GM19043 (cell line): ENCODE measurements around the gene KY.

Source experiments
- ATAC-seq: cut with Tn5 transposase; IDR thresholded peaks from one replicate; pipeline ENCODE4 v1.9.1; 2021; ENCODE audit warnings: low read depth; ENCODE audit not compliant: unreplicated experiment

KY gene, protein sequence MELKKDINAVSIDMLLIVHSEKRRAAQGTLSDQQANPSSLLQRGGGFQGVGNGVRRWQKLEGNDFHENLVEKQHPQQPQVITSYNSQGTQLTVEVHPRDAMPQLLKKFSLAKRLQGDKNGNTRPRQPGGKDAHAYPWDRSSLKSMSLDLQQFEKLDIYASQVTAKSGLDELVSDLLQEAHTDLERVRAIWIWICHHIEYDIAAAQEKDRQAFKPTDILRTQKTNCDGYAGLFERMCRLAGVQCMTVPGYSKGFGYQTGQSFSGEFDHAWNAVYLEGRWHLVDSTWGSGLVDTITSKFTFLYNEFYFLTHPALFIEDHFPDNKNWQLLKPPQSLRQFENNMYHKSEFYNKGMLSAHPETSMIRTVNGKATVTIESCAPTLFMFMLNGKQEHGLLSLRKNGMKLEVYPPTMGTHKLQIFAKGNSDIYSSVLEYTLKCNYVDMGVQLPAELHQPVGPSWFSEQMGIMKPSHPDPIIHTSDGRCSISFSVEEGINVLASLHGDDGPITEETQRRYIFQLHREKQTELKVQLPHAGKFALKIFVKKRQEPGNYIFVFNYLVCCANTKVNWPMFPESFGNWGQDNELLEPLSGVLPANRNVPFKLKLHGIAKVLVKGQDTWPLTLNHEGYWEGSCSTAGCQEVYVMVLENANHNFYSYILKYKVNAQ

DNA sequence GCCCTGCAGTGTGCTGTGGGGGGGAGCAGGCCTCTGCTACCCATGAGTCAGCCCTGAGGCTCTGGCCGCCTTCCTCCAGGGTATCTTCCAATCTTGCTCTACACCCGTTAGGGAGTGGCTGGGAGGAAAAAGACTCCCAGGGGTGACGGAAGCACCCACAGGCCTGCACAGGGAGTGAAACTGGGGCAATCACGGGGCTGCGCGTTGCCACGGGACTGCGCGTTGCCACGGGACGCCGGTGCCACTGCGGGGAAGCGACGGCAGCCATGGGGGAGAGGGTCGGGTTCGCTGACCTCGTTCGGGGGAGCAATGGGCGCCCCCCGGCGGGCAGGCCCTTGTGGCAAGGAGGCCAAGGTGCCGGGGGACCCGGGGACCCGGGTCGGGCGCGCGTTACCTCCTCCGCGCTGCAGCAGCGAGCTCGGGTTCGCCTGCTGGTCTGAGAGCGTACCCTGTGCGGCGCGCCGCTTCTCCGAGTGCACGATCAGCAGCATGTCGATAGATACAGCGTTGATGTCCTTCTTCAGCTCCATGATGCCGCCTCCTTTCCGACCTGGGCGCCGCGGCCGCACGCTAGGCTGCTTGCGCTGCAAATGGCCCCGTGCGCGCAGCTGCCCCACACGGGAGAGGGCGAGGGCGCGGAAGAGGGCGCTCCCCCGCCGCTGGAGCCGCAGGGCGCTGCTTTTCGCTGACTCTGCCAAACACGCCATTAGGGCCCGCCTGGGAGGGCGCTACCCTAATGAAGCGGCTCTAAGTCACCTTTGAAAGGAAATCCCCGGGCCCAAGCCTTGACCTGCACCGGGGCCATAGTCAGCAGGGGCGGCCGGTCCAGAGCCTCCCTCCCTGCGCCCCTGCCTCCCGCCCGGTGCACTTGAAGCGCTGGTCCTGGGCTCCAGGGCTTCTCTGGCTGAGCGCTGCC, at the start of gene KY:
TSS of gene KY (minus strand) at position 592 of the 916 bp plus-strand sequence. CDS start at position 530, 62 bp downstream.
- no peak for ATAC-seq

DNA sequence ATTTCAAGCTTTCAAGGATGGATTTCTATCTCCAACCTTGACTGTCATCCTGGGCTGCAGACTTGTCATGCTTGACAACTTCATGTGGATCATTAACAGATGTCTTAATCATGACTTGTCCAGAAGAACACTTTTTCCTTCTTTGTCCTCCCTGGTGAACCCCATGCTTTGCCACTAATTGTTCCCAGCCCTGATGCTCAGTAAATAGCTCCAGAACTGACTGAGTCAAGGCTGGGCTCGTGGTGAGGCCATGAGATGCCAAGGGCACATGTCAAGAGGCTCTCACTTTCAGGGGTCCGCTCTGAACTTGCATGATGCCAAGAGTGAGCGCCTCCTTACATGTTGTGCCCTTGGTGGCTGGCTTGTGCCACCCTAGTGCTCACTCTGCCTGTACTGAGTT, 48.9 kb upstream of the KY start:
- ATAC-seq, result no peak

DNA sequence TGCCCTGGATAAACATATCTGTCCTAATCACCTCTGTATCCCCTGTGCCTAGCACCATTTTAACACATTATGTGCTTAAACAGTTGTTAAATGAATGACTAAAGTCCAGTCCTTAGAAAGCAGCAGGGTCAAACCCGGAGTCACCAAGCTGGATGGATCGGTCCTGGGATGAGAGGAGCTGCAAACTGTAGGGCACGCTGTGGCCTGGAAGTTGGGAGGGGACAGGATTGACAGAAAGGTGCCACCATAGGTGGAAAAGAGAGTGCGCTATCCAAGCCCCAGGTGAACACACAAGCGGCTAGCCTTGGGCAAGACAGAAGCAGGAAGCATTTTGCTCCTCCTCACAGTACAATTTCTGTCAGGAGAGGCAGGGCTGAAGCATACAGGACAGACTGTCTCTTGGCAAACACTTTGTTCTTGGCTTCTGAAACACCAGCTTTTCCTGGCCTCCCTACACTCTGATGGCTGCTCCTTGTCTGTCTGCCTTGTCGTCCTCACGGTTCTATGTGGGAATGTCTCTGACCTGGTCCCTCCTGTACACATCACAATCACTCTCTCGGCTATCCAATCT, 48.4 kb upstream of the KY start:
- ATAC-seq, result no peak

DNA sequence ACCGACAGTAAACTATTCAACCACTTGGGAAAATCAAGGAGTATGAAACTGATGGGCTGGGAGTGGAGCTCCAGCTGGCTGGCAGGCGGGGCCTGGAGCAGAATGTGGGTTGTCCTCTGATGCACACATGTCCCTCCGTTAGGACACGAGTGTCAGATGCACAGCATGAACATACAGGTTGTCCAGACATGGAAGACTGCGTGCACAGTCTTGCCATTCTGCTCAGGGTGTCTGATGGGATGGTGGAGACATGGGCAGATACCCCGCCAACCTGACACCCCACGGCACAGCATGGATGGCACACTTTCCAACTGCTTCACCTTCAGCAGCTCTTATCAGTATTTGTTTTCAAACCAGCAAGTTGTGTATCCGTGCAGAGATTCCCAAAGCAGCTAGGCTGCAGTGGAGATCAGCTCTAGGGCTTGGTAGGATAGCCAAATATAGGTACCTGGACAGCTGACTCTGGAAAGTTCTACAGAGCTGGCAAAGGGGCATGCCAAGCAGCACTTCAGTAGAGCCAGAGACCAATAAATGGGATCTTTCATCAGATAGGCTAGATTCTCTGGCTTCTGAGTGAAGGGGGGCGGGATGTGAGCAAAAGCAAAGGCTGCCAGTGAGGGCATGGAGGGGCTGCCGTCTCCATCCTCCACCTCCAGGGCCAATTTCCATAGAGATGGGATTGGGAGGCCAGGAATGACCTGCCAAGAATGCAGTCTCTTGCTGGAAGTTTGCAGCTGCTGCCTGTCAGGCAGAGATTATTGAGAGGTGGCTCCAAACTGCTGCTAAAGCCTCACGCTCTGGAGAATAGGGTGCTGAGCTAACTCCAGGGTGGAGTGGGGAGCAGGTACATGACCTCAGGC, 47.2 kb upstream of the KY start:
- no peak for ATAC-seq

DNA sequence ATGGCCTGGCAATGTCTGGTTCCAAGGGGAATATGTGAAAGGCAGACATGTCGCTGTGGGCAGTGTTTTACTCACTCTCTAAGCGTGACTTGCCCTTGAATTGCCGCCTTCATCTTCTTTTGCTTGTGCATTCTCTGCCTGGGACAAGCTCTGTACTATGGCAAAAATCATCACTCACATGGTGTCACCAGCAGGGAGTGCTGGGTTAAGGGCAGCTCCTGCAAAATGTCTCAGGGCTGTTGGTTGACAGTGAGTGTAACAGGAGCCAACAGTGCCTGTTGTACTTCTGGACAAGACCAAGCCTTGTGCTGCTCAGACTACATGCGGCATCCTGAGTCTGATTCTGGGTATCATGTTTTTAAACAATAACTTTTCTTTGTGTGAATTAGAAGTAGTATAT, 45.3 kb upstream of the KY start:
- no peak for ATAC-seq

DNA sequence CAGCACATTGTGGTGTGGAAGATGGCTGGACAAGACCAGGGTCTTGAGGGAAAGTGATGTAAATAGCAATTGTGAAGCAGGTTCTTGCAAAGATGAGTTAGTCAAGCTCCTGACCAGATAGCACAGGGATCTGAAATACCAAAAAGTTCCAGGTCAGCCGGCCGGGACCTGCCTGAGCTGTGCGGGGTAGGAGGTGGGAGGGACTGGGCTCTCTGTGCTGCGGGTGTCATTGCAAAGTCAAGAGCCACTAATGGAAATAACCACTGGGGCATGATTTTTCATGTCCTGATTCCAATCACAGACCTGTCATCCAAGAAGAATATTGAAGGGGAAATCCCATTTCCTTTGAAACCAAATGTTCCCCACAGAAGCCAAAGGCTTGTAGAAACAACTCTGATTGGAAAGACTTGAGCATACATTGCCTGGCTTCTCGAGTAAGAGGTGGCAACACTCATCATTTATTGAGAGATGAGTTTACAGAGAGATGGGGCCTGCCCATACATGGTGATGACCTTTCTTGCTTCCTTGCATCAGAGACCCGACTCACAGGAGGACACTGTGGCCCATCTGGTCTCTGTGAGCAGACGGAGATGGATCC, 44.2 kb upstream of the KY start:
- no peak for ATAC-seq

DNA sequence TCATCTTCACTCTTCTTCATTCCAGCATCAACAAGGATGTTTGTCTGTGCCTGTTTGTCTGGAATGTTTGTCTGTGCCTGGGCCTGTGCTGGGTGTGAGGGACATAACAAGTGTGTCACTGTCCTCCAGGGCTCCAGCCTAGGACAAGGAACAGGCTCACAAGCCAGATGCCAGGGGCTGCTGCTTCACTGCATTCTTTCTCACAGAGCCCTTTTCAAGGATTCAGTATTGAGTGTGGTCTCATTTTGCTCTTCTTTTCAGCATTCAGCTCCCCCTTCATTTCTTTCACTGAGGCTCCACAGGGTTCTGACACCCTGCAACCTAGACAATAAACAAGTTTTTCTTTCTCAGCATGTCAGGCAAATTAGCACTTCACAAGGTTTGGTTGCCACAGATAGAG, 43.6 kb upstream of the KY start:
- ATAC-seq, result no peak

DNA sequence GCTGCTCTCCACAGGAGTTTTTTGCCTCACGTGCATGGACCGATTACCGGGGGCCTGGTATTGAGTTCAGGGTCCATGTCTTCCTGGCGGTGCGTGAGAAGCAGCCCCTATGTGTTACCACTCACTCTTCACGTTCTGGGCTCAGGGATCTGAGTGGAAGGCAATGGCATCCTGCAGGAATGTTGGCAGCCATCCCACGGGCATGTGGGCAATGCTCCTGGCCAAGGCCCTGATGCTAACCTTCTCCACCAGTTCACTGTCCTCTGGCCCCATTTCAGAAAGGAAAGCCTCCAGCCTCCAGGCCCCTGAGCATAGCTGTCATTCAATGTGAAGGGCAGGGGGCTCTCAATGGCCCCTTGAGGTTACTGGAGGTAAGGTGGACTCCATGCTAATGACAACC, 43.0 kb upstream of the KY start:
- ATAC-seq, result no peak

DNA sequence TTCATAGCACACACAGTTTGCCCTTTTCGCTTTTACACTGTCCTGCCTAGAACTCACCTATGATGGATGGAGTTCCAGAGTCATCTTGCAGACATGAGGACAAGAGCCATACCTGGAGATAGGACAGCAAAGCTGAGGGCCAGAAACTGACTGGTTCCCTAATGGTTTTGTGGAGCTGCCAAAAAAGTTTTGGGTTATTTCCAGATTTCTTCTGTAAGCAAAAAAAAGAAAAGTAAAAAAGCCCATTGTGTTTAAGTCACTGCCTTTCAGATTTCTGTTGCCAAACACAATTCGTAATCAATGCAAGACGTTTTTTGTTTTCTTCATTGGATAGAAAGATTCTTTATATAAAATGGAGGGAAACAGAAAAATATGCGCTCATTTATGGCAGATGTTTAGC, 42.4 kb upstream of the KY start:
- ATAC-seq, result no peak

DNA sequence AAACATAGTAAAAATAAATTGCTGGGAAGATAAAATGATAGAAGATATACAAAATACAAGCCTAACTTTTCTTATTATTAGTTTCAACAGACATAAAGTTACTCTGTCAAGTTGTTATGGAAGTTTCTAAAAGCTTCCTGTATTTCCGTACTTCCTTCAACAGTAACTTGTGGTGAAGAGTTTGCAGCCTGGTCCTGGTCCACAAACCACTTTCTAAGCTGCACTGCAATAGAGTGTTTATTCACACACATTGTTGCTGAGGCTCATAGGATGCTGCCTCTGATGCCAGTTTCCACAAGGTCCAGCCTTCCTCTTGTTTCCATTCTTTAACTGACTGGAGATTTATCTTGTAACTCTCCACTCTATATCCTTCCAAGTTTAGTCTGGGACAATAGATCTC, 39.4 kb upstream of the KY start:
- no peak for ATAC-seq

DNA sequence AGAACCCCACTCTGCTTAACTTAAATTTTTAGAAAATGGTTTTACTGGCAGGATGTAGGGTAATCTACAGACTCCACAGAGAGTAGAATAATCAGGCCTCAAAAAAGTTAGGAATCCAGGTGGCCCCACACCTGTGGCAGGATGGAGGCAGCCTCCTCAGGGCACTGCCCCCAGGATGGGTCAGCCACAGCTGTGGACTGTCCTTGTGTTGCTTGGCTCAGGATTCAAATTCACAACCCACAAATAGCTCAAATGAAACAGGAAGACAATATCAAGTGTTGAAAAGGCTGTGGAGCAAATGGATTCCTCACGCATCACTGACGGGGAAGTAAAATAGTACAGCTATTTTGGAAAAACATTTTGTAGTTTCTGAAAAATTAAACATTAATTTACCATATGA, 36.8 kb upstream of the KY start:
- no peak for ATAC-seq

DNA sequence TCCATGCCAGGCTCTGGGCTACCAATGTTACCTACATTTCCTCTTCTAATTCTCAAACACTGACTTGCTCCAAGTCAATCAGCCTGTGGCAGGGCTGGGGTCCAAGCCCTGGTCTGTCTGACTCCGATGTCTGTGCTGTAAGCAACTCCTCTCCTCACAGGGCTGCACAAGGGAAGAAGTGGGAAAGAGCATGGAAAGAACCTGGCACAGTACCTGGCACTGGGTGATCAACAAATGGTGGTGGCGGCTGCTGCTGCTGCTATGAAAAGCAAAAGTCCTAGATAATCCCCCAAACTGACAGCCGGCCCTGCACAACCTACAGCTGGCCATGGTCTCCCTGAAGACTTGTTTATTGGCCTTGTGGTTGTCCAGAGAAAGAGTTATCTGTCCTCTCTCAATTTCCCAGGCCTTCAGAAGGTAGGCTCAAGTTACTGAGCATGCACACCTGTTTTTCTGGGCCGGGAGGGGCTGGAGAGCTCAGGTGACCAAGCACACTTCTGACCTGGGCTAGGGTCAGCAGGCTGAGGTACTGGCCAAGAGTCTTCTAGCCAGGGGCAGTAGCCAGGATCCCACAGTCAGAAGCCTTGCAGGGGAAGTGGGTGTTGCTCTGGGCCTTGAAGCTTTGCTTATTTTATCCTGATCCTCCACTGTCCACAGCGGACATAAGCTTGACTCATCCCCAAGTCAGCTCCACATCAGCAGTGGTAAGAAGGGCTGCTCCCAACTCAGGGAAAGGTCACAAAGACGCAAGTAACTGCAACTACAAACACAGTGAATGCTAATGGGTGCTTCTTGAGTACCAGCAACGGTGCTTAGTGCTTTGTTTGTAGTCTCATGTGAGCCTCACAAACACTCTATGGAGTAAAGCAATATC, 35.3 kb upstream of the KY start:
- ATAC-seq, result no peak

DNA sequence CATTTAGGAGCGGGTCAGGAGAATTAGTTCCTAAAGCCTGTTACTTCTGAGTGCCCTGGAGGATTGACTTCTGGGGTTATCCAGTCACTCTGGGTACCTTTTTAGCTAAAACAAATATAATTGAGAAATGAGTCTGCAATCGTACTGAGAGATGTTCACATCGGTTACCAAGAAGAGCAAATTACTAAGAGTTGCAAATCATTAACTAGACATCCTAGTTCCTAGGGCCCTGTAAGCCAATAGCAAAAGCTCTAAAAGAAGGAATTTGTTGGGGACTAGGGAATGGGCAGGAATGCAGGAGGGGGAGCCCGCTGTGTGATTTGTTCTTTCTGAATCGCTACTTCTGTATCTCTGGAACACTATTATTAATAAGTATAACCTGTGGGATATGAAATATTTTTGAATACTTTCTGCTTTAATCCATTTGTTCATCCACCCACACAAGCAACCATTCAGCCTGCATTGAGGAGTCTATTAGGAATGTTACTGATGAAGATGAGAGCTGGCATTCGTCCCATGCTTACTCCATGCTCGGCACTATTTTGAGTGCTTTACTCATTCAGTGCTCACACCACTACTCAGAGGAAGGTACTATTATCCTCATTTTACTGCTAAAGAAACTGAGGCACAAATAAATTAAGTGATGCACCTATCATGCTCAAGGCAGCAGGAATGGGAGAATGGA, 31.5 kb upstream of the KY start:
- no peak for ATAC-seq

DNA sequence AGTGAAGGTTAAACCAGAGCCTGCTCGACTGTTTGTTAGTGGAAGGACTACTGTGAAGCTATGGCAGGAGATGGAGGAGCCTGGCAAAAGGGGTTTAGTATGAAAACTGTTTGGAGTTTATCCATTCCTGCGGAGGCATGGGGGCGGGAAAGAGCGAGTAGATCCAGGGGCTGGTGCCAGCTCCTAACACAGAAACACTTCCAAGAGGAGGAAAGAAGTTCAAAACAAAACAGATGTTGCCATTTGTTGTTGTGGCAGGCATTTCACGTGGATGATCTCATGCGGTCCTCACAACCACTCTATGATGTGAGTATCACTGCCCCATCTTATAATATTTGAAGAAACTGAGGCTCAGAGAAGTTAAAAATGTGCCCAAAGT, 30.7 kb upstream of the KY start:
- no peak for ATAC-seq

DNA sequence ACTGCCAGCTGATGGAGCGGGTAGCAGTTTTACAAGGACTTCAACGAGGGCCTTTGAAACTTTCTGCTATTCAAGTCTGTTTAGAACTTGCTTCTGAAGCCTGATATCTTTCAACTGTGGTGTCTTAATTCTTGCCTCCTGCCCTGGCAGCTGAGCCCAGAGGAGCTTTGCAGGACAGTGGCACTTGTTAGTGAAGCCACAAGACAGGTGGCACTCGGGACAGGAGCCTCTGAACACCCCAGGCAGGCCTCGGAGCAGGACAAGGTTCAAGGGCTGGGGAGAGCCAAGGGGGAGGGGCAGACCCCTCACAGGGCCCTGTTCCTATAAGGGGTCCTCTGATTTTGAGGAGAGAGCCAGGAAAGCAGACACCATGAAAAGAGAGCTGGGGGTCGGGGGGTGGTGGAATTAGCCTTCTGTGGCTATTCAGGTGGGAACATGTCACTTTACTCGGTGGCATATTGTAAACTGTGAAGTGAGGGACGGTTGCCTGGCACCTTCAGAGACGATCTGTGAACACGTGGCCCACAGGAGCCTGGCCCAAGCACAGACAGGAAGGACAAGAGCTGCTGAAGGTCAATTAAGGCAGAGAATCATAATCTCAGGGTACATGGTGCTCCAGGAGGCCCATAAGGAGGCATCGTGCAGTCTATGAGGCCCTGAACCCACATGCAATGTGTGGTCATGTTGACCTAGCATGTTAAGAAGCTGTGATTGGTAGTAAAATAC, 30.1 kb upstream of the KY start:
- no peak for ATAC-seq

DNA sequence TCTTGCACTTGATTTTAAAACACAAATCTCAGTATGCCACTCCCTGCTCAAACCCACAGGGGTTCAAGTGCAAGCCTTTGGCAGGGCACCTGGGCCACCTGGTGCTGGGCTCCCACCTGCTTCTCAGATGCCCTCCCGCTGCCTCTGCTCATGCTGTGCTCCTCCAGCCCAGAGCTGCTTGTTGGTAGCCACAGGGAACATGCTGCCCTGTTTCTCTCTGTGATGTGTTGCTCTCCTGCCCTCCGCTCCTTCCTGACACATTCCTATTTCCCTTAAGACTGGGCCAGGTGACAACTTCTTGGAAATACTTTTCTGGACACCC, 27.1 kb upstream of the KY start:
- no peak for ATAC-seq

DNA sequence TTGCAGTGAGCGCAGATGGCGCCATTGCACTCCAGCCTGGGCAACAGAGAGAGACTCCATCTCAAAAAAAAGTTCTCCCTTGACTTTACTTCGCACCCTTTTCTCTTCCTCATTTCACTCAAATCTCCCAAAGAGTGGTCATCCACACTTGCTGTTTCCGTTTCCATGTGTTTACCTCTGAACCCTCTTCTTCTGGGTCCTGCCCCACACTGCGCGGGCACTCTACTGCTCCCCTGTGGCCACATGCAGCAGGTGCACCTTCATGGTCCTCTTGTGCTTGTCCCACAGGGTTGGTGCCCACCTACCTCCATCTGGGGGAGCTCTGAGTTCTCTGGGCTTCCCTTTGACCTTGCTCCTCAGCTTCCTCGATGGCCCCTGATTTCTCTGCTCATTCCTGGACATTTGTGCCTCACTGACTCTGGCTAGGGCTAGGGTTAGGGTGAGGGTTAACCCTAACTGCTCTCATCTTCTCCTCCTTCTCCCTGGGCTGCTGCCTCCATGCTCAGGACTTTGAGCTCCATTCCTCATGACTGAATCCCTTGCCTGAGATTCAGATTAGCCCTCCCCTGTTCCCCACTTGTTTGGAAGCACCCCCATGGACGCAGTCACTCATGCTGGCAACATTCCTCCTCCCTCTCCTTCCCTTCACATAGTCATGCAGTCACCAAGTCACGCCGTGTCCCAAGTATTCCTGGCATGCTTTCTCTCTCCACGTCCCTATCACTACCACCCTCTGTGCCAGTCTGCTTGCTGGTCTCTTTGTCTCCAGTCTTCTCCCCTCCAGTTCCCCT, 26.6 kb upstream of the KY start:
- ATAC-seq, result no peak
